Measurements from ENCODE around the gene APLP2.

DNA sequence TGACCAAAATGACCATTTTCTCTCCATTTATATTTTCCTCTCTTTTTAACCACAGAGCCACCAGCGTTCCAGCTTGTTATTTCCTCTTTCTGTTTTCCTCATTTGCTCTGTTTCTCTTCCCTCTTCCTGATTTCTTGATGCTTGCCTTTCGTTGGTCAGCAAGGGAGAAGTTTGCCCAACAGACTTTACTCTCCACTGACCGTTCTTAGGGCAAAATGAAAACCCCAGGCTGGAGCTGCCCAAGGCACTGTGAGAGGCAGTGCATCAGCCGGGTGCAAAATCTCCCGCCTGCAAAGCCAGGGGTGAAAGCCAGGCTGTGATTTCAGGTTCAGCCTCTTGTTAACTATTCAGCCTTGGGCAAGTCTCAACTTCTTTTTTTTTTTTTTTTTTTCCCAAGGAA, 26.1 kb upstream of the APLP2 start:
- no peak for TF ChIP-seq EZH2phosphoT487 (IDR thresholded peaks at IDR 0.05; ENCODE audit: low read depth)
- TF ChIP-seq, protein P1, sequence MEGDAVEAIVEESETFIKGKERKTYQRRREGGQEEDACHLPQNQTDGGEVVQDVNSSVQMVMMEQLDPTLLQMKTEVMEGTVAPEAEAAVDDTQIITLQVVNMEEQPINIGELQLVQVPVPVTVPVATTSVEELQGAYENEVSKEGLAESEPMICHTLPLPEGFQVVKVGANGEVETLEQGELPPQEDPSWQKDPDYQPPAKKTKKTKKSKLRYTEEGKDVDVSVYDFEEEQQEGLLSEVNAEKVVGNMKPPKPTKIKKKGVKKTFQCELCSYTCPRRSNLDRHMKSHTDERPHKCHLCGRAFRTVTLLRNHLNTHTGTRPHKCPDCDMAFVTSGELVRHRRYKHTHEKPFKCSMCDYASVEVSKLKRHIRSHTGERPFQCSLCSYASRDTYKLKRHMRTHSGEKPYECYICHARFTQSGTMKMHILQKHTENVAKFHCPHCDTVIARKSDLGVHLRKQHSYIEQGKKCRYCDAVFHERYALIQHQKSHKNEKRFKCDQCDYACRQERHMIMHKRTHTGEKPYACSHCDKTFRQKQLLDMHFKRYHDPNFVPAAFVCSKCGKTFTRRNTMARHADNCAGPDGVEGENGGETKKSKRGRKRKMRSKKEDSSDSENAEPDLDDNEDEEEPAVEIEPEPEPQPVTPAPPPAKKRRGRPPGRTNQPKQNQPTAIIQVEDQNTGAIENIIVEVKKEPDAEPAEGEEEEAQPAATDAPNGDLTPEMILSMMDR (IDR thresholded peaks at IDR 0.05; ENCODE audit: low read depth, low read length), result no peak

Measured in OCI-LY3 (cell line).